Fibroblast of villous mesenchyme (primary cell): Measurements from ENCODE around the gene ARL16. TPM values are rescaled to one million over a fixed set of nuclear protein-coding genes. Genes with fewer than 3 reads are reported as not detected.
"Not testable (repeated sequence)": the region's sequence is repeated elsewhere in the genome, so short reads cannot be mapped to it uniquely, and the experiment has no call there.

ENCODE experiments used
- DNase-seq: peaks from one replicate; pipeline ENCODE4 v3.0.0-alpha.2; 2010; ENCODE audit warnings: low read depth
- H3K4me3 ChIP-seq: 2 replicates; pipeline ENCODE4 v1.5.1; 2011; ENCODE audit warnings: low read depth, mild to moderate bottlenecking, low read length
- CTCF ChIP-seq: IDR thresholded peaks from 2 replicates; pipeline ENCODE4 v1.5.1; 2012; ENCODE audit warnings: low read depth, mild to moderate bottlenecking, low read length; ENCODE audit not compliant: insufficient read depth
- total RNA-seq: library from RNA; depleted of rRNA; stranded (reverse); fragments of >200 nt; gene quantifications from 2 replicates; pipeline ENCODE4 v1.2.3, GENCODE V29; 2012

ARL16 gene
- total RNA-seq, 1 donor: 22.9 TPM

- no peak for TF ChIP-seq CTCF
- DNase-seq: no peak
These were observed 1.9 kb downstream of the ARL16 start for GRCh38 chr17:81681672-81682071.

GRCh38 chr17:81680150-81680549 is 3.4 kb downstream of the ARL16 start:
- no peak overlapping the region for H3K4me3 ChIP-seq
- no peak for DNase-seq
- no peak for TF ChIP-seq CTCF

More at GRCh38 chr17:81681672-81682071, 1.9 kb downstream of the ARL16 start:
- H3K4me3 ChIP-seq: no peak overlapping the region

- H3K4me3 ChIP-seq: no peak overlapping the region
- DNase-seq: no peak
- TF ChIP-seq CTCF: no peak
These were observed 6.7 kb downstream of the ARL16 start for GRCh38 chr17:81676906-81677305.

GRCh38 chr17:81675515-81676221 is 7.9 kb downstream of the ARL16 start:
- TF ChIP-seq CTCF: peak; percentile 52
- DNase-seq: peak; percentile 32
- not testable (repeated sequence) for H3K4me3 ChIP-seq

GRCh38 chr17:81673561-81674258 is 9.9 kb downstream of the ARL16 start:
- DNase-seq: no peak
- no peak overlapping the region for H3K4me3 ChIP-seq
- TF ChIP-seq CTCF: no peak

- TF ChIP-seq CTCF: no peak
- DNase-seq: no peak
- H3K4me3 ChIP-seq: no peak overlapping the region
These were observed 10.6 kb downstream of the ARL16 start for GRCh38 chr17:81672954-81673353.
